GM10847 (cell line): ENCODE results near the gene RTEL1.

Experiments
- POLR2A ChIP-seq: IDR thresholded peaks from 2 replicates; pipeline ENCODE4 v1.6.1; 2011; ENCODE audit not compliant: insufficient read length; ENCODE audit errors: extremely low read depth

The RTEL1 gene

GRCh38 chr20:63680427-63680826, 22.3 kb downstream of the RTEL1 start:
- TF ChIP-seq POLR2A = no peak

- TF ChIP-seq POLR2A = no peak
Observed at GRCh38 chr20:63680857-63681608, 22.9 kb downstream of the RTEL1 start.

- no peak for TF ChIP-seq POLR2A
Observed at GRCh38 chr20:63681609-63682142, 23.6 kb downstream of the RTEL1 start.

GRCh38 chr20:63682384-63683139, 24.4 kb downstream of the RTEL1 start:
- TF ChIP-seq POLR2A = no peak

GRCh38 chr20:63685269-63686026, 27.3 kb downstream of the RTEL1 start:
- TF ChIP-seq POLR2A = no peak

- TF ChIP-seq POLR2A = no peak
Observed at GRCh38 chr20:63686094-63686491, 28.0 kb downstream of the RTEL1 start.

GRCh38 chr20:63686492-63687321, 28.6 kb downstream of the RTEL1 start:
- no peak for TF ChIP-seq POLR2A

GRCh38 chr20:63687419-63688178, 29.5 kb downstream of the RTEL1 start:
- TF ChIP-seq POLR2A = no peak

GRCh38 chr20:63688228-63689045, 30.3 kb downstream of the RTEL1 start:
- TF ChIP-seq POLR2A = no peak

- TF ChIP-seq POLR2A = no peak
Observed at GRCh38 chr20:63689046-63690002, 31.2 kb downstream of the RTEL1 start.

GRCh38 chr20:63690003-63690897, 32.1 kb downstream of the RTEL1 start:
- no peak for TF ChIP-seq POLR2A
